NT2/D1 (cell line): ENCODE measurements around the gene USO1.

Source experiments
- YY1 ChIP-seq: IDR thresholded peaks from 2 replicates; pipeline ENCODE4 v1.6.1; 2011; ENCODE audit not compliant: insufficient read length, insufficient read depth
- ZNF274 ChIP-seq: IDR thresholded peaks from 2 replicates; pipeline ENCODE4 v1.6.1; 2011; ENCODE audit warnings: mild to moderate bottlenecking, low read depth, low read length

DNA sequence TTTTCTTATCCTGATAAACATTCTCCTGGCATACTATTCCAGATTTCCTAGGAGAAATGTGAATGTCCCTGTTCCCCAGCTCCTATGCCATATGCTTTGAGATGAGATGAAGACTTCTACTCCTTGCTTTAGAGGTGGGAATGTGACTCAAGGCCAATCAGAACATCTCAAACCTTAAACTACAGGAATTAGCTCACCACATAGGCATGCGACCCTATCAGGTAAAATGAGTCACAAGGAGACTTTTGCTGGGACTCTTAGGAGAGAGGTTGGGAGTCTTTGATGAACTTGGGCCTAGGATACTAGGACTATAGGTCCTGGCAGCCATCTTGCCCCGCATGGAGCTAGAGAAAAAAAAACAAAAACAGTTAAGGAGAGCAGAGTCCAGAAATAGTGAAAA, 5.8 kb upstream of the USO1 start:
- no peak for TF ChIP-seq YY1
- TF ChIP-seq ZNF274 = no peak
